NB4 (cell line): ENCODE results near the gene CNNM2.

Source experiments
- DNase-seq: peaks from one replicate; pipeline ENCODE4 v3.0.0; 2010; ENCODE audit warnings: low read depth
- H3K4me3 ChIP-seq: one replicate; pipeline ENCODE4 v1.5.1; 2011; ENCODE audit warnings: mild to moderate bottlenecking, low read depth, low read length, moderate library complexity
- CTCF ChIP-seq: IDR thresholded peaks from one replicate; pipeline ENCODE4 v1.5.1; 2012; ENCODE audit warnings: low read depth, low read length
- MAX ChIP-seq: IDR thresholded peaks from 2 replicates; pipeline ENCODE4 v1.6.1; 2011; ENCODE audit warnings: low read depth, low read length
- MYC ChIP-seq: IDR thresholded peaks from 2 replicates; pipeline ENCODE4 v1.6.1; 2011; ENCODE audit warnings: low read depth, low read length
- POLR2A ChIP-seq: IDR thresholded peaks from 2 replicates; pipeline ENCODE4 v1.6.1; 2011; ENCODE audit warnings: mild to moderate bottlenecking; ENCODE audit not compliant: insufficient read length; ENCODE audit errors: extremely low read depth

Gene CNNM2

GRCh38 chr10:102930720-102931119 is 12.6 kb downstream of the CNNM2 start:
- no peak overlapping the region for H3K4me3 ChIP-seq
- no peak for DNase-seq
- TF ChIP-seq MAX, result no peak
- TF ChIP-seq MYC, result no peak
- TF ChIP-seq POLR2A, result no peak
- no peak for TF ChIP-seq CTCF

GRCh38 chr10:102931643-102932042 is 13.5 kb downstream of the CNNM2 start:
- no peak overlapping the region for H3K4me3 ChIP-seq
- TF ChIP-seq POLR2A (no peak), MAX (no peak), MYC (no peak), CTCF (no peak)
- no peak for DNase-seq

- no peak for TF ChIP-seq POLR2A
- TF ChIP-seq CTCF, result no peak
- TF ChIP-seq MAX, result no peak
- no peak for TF ChIP-seq MYC
- H3K4me3 ChIP-seq, result no peak overlapping the region
- DNase-seq, result no peak
These were observed 17.4 kb downstream of the CNNM2 start for GRCh38 chr10:102935505-102935904.

- TF ChIP-seq CTCF (no peak), MAX (no peak), MYC (no peak), POLR2A (no peak)
- H3K4me3 ChIP-seq, result no peak overlapping the region
- DNase-seq, result no peak
These were observed 18.0 kb downstream of the CNNM2 start for GRCh38 chr10:102935939-102936605.

- no peak overlapping the region for H3K4me3 ChIP-seq
- TF ChIP-seq POLR2A (no peak), MAX (no peak), MYC (no peak), CTCF (no peak)
- no peak for DNase-seq
These were observed 23.3 kb downstream of the CNNM2 start for GRCh38 chr10:102941401-102941800.

- no peak for TF ChIP-seq CTCF
- no peak for TF ChIP-seq POLR2A
- no peak for TF ChIP-seq MYC
- no peak for TF ChIP-seq MAX
- DNase-seq, result no peak
- H3K4me3 ChIP-seq, result no peak overlapping the region
These were observed 27.4 kb downstream of the CNNM2 start for GRCh38 chr10:102945449-102945848.
